PC-9 (cell line): ENCODE results near the gene ZBTB43. TPM values are rescaled to one million over a fixed set of nuclear protein-coding genes. Genes with fewer than 3 reads are reported as not detected.

Experiments used
- BruUV-seq: library from RNA; stranded (reverse); fragments of 400-500 nt; replicated peaks from 2 replicates; lab custom pipeline; 2021; lab: Mats Ljungman, UMichigan
- CTCF ChIA-PET: fragments of 300-600 bp; sonication (Branson Sonifier 250); formaldehyde crosslinking; loops from one replicate; lab custom pipeline; 2022; ENCODE audit warnings: antibody characterized with exemption; lab: Charles Lee
- POLR2A ChIA-PET: fragments of 300-600 bp; sonication (Branson Sonifier 250); formaldehyde crosslinking; loops from one replicate; lab custom pipeline; 2022; ENCODE audit warnings: antibody characterized with exemption; ENCODE audit not compliant: unreplicated experiment; lab: Charles Lee
- DNase-seq, 2 experiments: peaks; one replicate each; pipeline versions ENCODE4 v3.0.0 to v3.0.0-alpha.2; 2015 to 2022; ENCODE audit warnings: mixed read lengths in 1 of 2
- H2AFZ ChIP-seq: fragments of 200-600 bp; sonication (generic); 2 replicates; pipeline ENCODE4 v1.8.1; 2017; ENCODE audit warnings: antibody characterized with exemption
- H3F3A ChIP-seq: fragments of 200-600 bp; sonication (generic); 2 replicates; pipeline ENCODE4 v1.8.1; 2017; ENCODE audit warnings: antibody characterized with exemption, mild to moderate bottlenecking, low read depth; ENCODE audit not compliant: insufficient read depth
- H3K27ac ChIP-seq: fragments of 200-600 bp; sonication (generic); 2 replicates; pipeline ENCODE4 v1.6.1; 2016; ENCODE audit warnings: mixed run types
- H3K27me3 ChIP-seq: fragments of 200-600 bp; sonication (generic); 2 replicates; pipeline ENCODE4 v1.6.1; 2016; ENCODE audit warnings: low read depth, mixed run types; ENCODE audit not compliant: insufficient read depth
- H3K36me3 ChIP-seq: fragments of 200-600 bp; sonication (generic); 2 replicates; pipeline ENCODE4 v1.6.1; 2016; ENCODE audit warnings: low read depth, mixed run types
- H3K4me1 ChIP-seq: fragments of 200-600 bp; sonication (generic); replicated peaks from 2 replicates; pipeline ENCODE4 v1.6.1; 2016; ENCODE audit warnings: mixed run types; ENCODE audit not compliant: insufficient read depth
- H3K4me2 ChIP-seq: fragments of 200-600 bp; sonication (generic); 2 replicates; pipeline ENCODE4 v1.6.1; 2017; ENCODE audit warnings: mixed run types
- H3K4me3 ChIP-seq: fragments of 200-600 bp; sonication (generic); 2 replicates; pipeline ENCODE4 v1.6.1; 2016; ENCODE audit warnings: mixed run types
- H3K79me2 ChIP-seq: fragments of 200-600 bp; sonication (generic); 2 replicates; pipeline ENCODE4 v1.6.1; 2017; ENCODE audit warnings: low read depth, mixed run types
- H3K9me2 ChIP-seq: fragments of 200-600 bp; sonication (generic); 2 replicates; pipeline ENCODE4 v1.8.1; 2017; ENCODE audit warnings: mild to moderate bottlenecking; ENCODE audit not compliant: insufficient read depth
- H3K9me3 ChIP-seq: fragments of 200-600 bp; sonication (generic); 2 replicates; pipeline ENCODE4 v1.8.1; 2016; ENCODE audit warnings: low read depth; ENCODE audit not compliant: insufficient read depth
- H4K20me1 ChIP-seq: fragments of 200-600 bp; sonication (generic); 2 replicates; pipeline ENCODE4 v1.8.1; 2017; ENCODE audit not compliant: insufficient read depth
- CTCF ChIP-seq: fragments of 200-600 bp; sonication (generic); conservative IDR thresholded peaks from 2 replicates; pipeline ENCODE4 v1.6.1; 2017; ENCODE audit warnings: mixed run types, antibody characterized with exemption, mild to moderate bottlenecking, moderate library complexity
- EZH2 ChIP-seq: fragments of 200-600 bp; sonication (generic); IDR thresholded peaks from 2 replicates; pipeline ENCODE4 v1.8.0; 2017; ENCODE audit warnings: antibody characterized with exemption, low read depth
- intact Hi-C: fragments of 100-400 bp; cut with micrococcal nuclease; formaldehyde crosslinking; loops from one replicate; pipeline ENCODE4 v1.10.0; 2022; ENCODE audit not compliant: unreplicated experiment
- total RNA-seq: library from RNA; stranded (reverse); gene quantifications from 2 replicates; pipeline ENCODE4 v1.2.3, GENCODE V29; 2021

ZBTB43 gene
- total RNA-seq, 1 experiment from 2014 or later, result 18.4 TPM

GRCh38 chr9:126788634-126789349 lies 16.0 kb upstream of the ZBTB43 start:
- Histone ChIP-seq H3K9me3 (no peaks in the 10 kb centered on the region), H3K9me2 (no peaks in the 10 kb centered on the region), H3K36me3 (no peaks in the 10 kb centered on the region), H3K4me1 (peaks cover 43% of the 10 kb centered on the region), H4K20me1 (no peaks in the 10 kb centered on the region), H3F3A (peaks cover 27% of the 10 kb centered on the region), H2AFZ (peak overlapping the region; percentile 12; the same call in 1 of the 2 replicates), H3K4me2 (peak overlapping the region; percentile 57), H3K27me3 (no peaks in the 10 kb centered on the region), H3K4me3 (no peak overlapping the region), H3K79me2 (no peaks in the 10 kb centered on the region), H3K27ac (peak overlapping the region; percentile 39)
- ChIA-PET CTCF (interaction anchor here (1.3 kb wide), 1 partner anchor 83 kb away, joined by 6 read pairs; no protein-coding TSS in a partner anchor), POLR2A (no interaction called here)
- intact Hi-C loops, result no loop called here
- BruUV-seq, result no TSS peak
- TF ChIP-seq CTCF, result no peak
- TF ChIP-seq EZH2, result no peak
- DNase-seq, result peak; percentile 37 to 80

- H3F3A ChIP-seq, result peaks cover 27% of the 10 kb centered on the region
- peaks cover 49% of the 10 kb centered on the region for H3K4me1 ChIP-seq
- CTCF ChIA-PET, result interaction anchor here (0.6 kb wide), 1 partner anchor 320 kb away, joined by 5 read pairs; no protein-coding TSS in a partner anchor
- TF ChIP-seq EZH2, result no peak
- no peak for TF ChIP-seq CTCF
- H4K20me1 ChIP-seq, result no peaks in the 10 kb centered on the region
- no peaks in the 10 kb centered on the region for H3K9me2 ChIP-seq
- POLR2A ChIA-PET, result no interaction called here
- BruUV-seq, result no TSS peak
- H3K4me3 ChIP-seq, result no peak overlapping the region
- H3K9me3 ChIP-seq, result no peaks in the 10 kb centered on the region
- H3K79me2 ChIP-seq, result no peaks in the 10 kb centered on the region
- peak overlapping the region; percentile 77 for H3K27ac ChIP-seq
- no peak for DNase-seq
- intact Hi-C loops, result no loop called here
- H3K36me3 ChIP-seq, result no peaks in the 10 kb centered on the region
- no peak overlapping the region for H3K4me2 ChIP-seq
- H2AFZ ChIP-seq, result no peak overlapping the region
- no peaks in the 10 kb centered on the region for H3K27me3 ChIP-seq
Observed at GRCh38 chr9:126790561-126790960, 14.3 kb upstream of the ZBTB43 start.

GRCh38 chr9:126791406-126792230 lies 13.2 kb upstream of the ZBTB43 start:
- Histone ChIP-seq H3K79me2 (no peaks in the 10 kb centered on the region), H3K9me2 (no peaks in the 10 kb centered on the region), H3K36me3 (no peaks in the 10 kb centered on the region), H3K4me1 (peaks cover 49% of the 10 kb centered on the region), H4K20me1 (no peaks in the 10 kb centered on the region), H3K4me3 (no peak overlapping the region), H3F3A (peaks cover 27% of the 10 kb centered on the region), H3K9me3 (no peaks in the 10 kb centered on the region), H2AFZ (no peak overlapping the region), H3K4me2 (peak overlapping the region; percentile 43; the same call in 1 of the 2 replicates), H3K27me3 (no peaks in the 10 kb centered on the region), H3K27ac (peak overlapping the region; percentile 77)
- ChIA-PET POLR2A (no interaction called here), CTCF (interaction anchor here (0.5 to 1.0 kb wide), 3 partner anchors 10 to 225 kb away, joined by 3 to 11 read pairs (median 4); no protein-coding TSS in a partner anchor)
- peak; percentile 69 to 99 for DNase-seq
- intact Hi-C loops, result no loop called here
- TF ChIP-seq CTCF, result no peak
- no peak for TF ChIP-seq EZH2
- no TSS peak for BruUV-seq
